Tibial nerve (tissue), 4 donors: Measurements from ENCODE around the gene SH3GL3. TPM values are rescaled to one million over a fixed set of nuclear protein-coding genes. Genes with fewer than 3 reads are reported as not detected.

Source experiments
- DNase-seq, 2 donors: peaks; one replicate each; pipeline ENCODE4 v3.0.0-alpha.2; 2019; ENCODE audit warnings: low spot score in 2 of 2
- H3K27ac ChIP-seq, 4 donors: fragments of 200-600 bp; sonication (generic) in 3 of 4; one replicate each; pipeline ENCODE4 v1.5.1; 2017 to 2019; ENCODE audit warnings: mild to moderate bottlenecking in 1 of 4
- H3K27me3 ChIP-seq, 2 donors: fragments of 200-600 bp; sonication (generic) in 1 of 2; one replicate each; pipeline versions ENCODE4 v1.5.1 to v1.6.0; 2017 to 2019
- H3K36me3 ChIP-seq, 3 donors: fragments of 200-600 bp; sonication (generic); one replicate each; pipeline ENCODE4 v1.5.1; 2018 to 2019
- H3K4me1 ChIP-seq, 4 donors: fragments of 200-600 bp; sonication (generic) in 3 of 4; one replicate each; pipeline ENCODE4 v1.5.1; 2017 to 2019
- H3K4me3 ChIP-seq, 4 donors: fragments of 200-600 bp; sonication (generic) in 3 of 4; one replicate each; pipeline ENCODE4 v1.5.1; 2017 to 2019; ENCODE audit warnings: mild to moderate bottlenecking in 1 of 4, moderate library complexity in 1 of 4
- H3K9me3 ChIP-seq, 4 donors: fragments of 200-600 bp; sonication (generic) in 3 of 4; one replicate each; pipeline ENCODE4 v1.5.1; 2017 to 2019
- EP300 ChIP-seq, 2 donors: sonication (generic); formaldehyde crosslinking; IDR thresholded peaks; one replicate each; pipeline ENCODE4 v1.6.1; 2017; ENCODE audit warnings: antibody characterized with exemption in 2 of 2, mild to moderate bottlenecking in 1 of 2
- POLR2A ChIP-seq, 2 donors: fragments of 450-650 bp; IDR thresholded peaks; one replicate each; pipeline ENCODE4 v1.6.1; 2017; ENCODE audit warnings: antibody characterized with exemption in 2 of 2, mild to moderate bottlenecking in 2 of 2, moderate library complexity in 2 of 2
- WGBS, 2 donors: methylation state at CpG; one replicate each; pipeline ENCODE4 v1.1.5; 2018; 5-methylcytosine and 5-hydroxymethylcytosine counted together
- total RNA-seq, 4 donors: library from RNA; depleted of rRNA; stranded (reverse); fragments of >200 nt; gene quantifications; one replicate each; pipeline ENCODE4 v1.1.0, GENCODE V29; 2016
- TF ChIP-seq, protein P1 (sequence below), 5 experiments: fragments of 200-600 bp in 3 of 5; fragments of 450-650 bp in 2 of 5; sonication (generic) in 3 of 5; IDR thresholded peaks; one replicate each; pipeline ENCODE4 v1.5.1; 2016 to 2019; ENCODE audit warnings: antibody characterized with exemption in 5 of 5, mild to moderate bottlenecking in 3 of 5, moderate library complexity in 2 of 5

SH3GL3 gene
- total RNA-seq, 4 donors from 2014 or later, result 1.5 to 3.7 (median 3.1) TPM; not detected in 1

DNA sequence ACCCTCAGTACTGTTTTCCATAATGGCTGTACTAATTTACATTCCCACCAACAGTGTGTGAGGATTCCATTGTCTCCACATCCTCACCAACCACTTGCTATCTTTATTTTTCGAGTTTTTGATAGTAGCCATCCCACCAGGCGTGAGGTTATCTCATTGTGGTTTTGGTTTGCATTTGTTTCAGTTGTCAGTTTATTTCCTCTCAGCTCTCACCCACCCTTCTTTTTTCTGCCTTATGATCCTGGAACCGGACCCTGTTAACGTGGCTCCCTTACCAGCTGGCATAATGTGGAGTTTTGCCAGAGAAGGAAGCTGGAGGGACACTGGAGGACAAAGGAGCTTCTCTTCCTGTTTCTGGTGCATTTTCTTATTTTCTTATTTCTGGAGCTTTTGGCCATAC lies 25.1 kb upstream of the SH3GL3 start:
- TF ChIP-seq, protein P1, sequence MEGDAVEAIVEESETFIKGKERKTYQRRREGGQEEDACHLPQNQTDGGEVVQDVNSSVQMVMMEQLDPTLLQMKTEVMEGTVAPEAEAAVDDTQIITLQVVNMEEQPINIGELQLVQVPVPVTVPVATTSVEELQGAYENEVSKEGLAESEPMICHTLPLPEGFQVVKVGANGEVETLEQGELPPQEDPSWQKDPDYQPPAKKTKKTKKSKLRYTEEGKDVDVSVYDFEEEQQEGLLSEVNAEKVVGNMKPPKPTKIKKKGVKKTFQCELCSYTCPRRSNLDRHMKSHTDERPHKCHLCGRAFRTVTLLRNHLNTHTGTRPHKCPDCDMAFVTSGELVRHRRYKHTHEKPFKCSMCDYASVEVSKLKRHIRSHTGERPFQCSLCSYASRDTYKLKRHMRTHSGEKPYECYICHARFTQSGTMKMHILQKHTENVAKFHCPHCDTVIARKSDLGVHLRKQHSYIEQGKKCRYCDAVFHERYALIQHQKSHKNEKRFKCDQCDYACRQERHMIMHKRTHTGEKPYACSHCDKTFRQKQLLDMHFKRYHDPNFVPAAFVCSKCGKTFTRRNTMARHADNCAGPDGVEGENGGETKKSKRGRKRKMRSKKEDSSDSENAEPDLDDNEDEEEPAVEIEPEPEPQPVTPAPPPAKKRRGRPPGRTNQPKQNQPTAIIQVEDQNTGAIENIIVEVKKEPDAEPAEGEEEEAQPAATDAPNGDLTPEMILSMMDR (IDR thresholded peaks at IDR 0.05), result no peak
- no peak for TF ChIP-seq EP300 (IDR thresholded peaks at IDR 0.05)
- TF ChIP-seq POLR2A (IDR thresholded peaks at IDR 0.05), result no peak
- H3K36me3 ChIP-seq, result no peaks in the 10 kb centered on the region
- H3K27ac ChIP-seq, result no peak overlapping the region
- WGBS, 2 donors, result 55 to 56% methylated on average over 4 of the region's 4 CpGs
- no peaks in the 10 kb centered on the region for H3K9me3 ChIP-seq
- no peak for DNase-seq
- H3K4me3 ChIP-seq, result no peak overlapping the region
- H3K27me3 ChIP-seq, result no peaks in the 10 kb centered on the region
- no peaks in the 10 kb centered on the region for H3K4me1 ChIP-seq

DNA sequence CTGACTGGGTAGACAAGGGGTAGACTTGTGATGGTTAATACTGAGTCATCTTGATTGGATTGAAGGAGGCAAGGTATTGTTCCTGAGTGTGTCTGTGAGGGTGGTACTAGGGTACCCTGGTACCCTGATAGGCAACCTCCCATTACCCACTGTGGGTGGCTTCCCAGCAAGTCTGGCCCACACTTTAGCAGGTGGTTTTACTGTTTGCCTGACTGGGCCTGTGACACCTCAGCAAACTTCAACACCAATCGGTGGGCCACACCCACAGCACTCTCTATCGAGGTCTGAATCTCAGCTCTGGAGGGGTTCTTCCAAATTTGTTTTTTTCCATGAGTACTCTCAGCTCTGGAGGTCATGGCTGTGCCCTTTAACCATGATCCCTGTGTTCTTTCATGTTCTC lies 24.6 kb upstream of the SH3GL3 start:
- Histone ChIP-seq H3K4me1 (no peaks in the 10 kb centered on the region), H3K4me3 (no peak overlapping the region), H3K36me3 (no peaks in the 10 kb centered on the region), H3K9me3 (no peaks in the 10 kb centered on the region), H3K27me3 (no peaks in the 10 kb centered on the region), H3K27ac (no peak overlapping the region)
- DNase-seq, result no peak
- WGBS, 2 donors, result 67 to 79% methylated on average over 2 of the region's 2 CpGs
- TF ChIP-seq, protein P1 (IDR thresholded peaks at IDR 0.05), result no peak
- TF ChIP-seq POLR2A (IDR thresholded peaks at IDR 0.05) (no peak), EP300 (IDR thresholded peaks at IDR 0.05) (no peak)

DNA sequence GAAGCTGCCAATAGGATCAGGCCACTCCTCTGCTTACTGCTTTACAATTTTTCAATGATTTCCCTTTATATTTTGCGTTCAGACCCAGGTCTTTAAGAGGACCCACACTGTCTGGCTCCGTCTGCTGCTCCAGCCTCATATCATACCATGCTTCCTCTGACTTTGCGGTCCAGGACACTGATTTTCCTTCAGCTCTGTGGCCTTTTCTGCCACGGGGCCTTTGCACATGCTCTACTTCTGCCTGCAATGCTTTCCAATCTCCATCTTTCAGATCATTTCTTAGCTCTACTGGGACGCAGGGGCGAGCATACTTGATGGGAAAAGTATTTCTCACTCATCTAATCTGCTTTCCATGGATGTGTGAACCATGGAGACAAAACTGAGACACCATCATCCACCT lies 23.0 kb upstream of the SH3GL3 start:
- whole genome bisulfite sequencing, 2 donors, result 86 to 91% methylated on average over 6 of the region's 6 CpGs
- Histone ChIP-seq H3K36me3 (no peaks in the 10 kb centered on the region), H3K9me3 (peaks cover 0 to 10% (median 0%) of the 10 kb centered on the region in 4 donors), H3K4me1 (no peaks in the 10 kb centered on the region), H3K4me3 (no peak overlapping the region), H3K27me3 (no peaks in the 10 kb centered on the region), H3K27ac (no peak overlapping the region)
- TF ChIP-seq, protein P1 (IDR thresholded peaks at IDR 0.05), result no peak
- no peak for TF ChIP-seq POLR2A (IDR thresholded peaks at IDR 0.05)
- TF ChIP-seq EP300 (IDR thresholded peaks at IDR 0.05), result no peak
- no peak for DNase-seq

DNA sequence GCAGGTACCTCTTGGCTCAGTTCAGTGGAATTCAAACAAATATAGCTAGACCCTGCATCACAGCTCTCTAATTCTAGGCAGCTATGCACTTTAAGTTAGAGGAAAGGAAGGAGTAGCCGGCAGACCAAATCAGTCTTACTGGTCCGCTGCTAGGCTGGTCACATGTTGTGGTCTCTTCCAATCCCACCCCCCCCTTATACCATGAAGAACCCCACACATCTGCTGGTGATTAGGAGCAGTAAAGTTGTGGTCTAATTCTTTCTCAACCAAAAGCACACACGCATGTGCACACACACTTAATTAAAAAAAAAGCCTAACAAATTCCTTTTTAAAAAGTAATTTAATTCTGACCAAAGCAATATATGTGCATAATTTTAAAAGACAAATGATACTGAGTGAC lies 16.7 kb upstream of the SH3GL3 start:
- no peak overlapping the region for H3K27ac ChIP-seq
- no peaks in the 10 kb centered on the region for H3K4me1 ChIP-seq
- H3K27me3 ChIP-seq, result no peaks in the 10 kb centered on the region
- WGBS, 2 donors, result 60 to 70% methylated on average over 3 of the region's 3 CpGs
- H3K4me3 ChIP-seq, result no peak overlapping the region
- peaks cover 0 to 10% (median 0%) of the 10 kb centered on the region in 4 donors for H3K9me3 ChIP-seq
- no peaks in the 10 kb centered on the region for H3K36me3 ChIP-seq
- no peak for DNase-seq
- TF ChIP-seq, protein P1 (IDR thresholded peaks at IDR 0.05), result no peak
- TF ChIP-seq POLR2A (IDR thresholded peaks at IDR 0.05) (no peak), EP300 (IDR thresholded peaks at IDR 0.05) (no peak)

DNA sequence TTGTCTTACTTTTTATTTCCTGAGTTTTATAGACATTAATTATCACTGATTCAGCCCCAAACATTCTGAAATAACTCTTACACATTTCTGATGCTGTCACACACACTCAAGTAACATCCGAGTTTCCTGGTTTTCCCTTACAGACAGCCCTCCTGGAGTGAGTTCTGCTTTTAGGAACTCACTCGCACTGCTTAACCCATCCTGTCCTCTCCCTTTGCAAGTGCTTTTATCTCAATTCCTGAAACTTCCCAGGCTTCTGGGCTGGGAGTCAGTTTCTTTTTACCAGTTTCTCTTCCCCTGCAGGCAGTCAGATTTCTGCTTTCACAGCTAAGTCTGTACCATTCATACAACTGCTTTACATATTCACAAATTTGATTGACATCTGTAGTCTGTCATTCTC lies 15.6 kb upstream of the SH3GL3 start:
- H3K27me3 ChIP-seq, result no peaks in the 10 kb centered on the region
- TF ChIP-seq EP300 (IDR thresholded peaks at IDR 0.05) (no peak), POLR2A (IDR thresholded peaks at IDR 0.05) (no peak)
- TF ChIP-seq, protein P1 (IDR thresholded peaks at IDR 0.05), result no peak
- H3K4me1 ChIP-seq, result no peaks in the 10 kb centered on the region
- no peak overlapping the region for H3K27ac ChIP-seq
- 49 to 62% methylated on average over 2 of the region's 2 CpGs for whole genome bisulfite sequencing, 2 donors
- no peaks in the 10 kb centered on the region for H3K36me3 ChIP-seq
- H3K9me3 ChIP-seq, result peaks cover 0 to 10% (median 0%) of the 10 kb centered on the region in 4 donors
- H3K4me3 ChIP-seq, result no peak overlapping the region
- DNase-seq, result no peak
